SKM-1 treated with dmso at 0.1 percent for 144 hours (cell line): Measurements from ENCODE around the gene IL37.
"Not testable (repeated sequence)": the region's sequence is repeated elsewhere in the genome, so short reads cannot be mapped to it uniquely, and the experiment has no call there.

Experiments used
- DNase-seq: peaks from one replicate; lab custom pipeline; 2025; ENCODE audit not compliant: unreplicated experiment; lab: John Stamatoyannopoulos, UW

The IL37 gene

GRCh38 chr2:112920923-112921532 is 10.1 kb downstream of the IL37 start:
- DNase-seq = no peak

GRCh38 chr2:112921982-112922381 is 11.0 kb downstream of the IL37 start:
- no peak for DNase-seq

- DNase-seq = no peak
These were observed 12.4 kb downstream of the IL37 start for GRCh38 chr2:112923237-112923966.

GRCh38 chr2:112923967-112924338 is 13.0 kb downstream of the IL37 start:
- no peak for DNase-seq

GRCh38 chr2:112924360-112924759 is 13.4 kb downstream of the IL37 start:
- no peak for DNase-seq

- DNase-seq = peak; percentile 18
These were observed 13.9 kb downstream of the IL37 start for GRCh38 chr2:112924821-112925220.

- DNase-seq = no peak
These were observed 15.7 kb downstream of the IL37 start for GRCh38 chr2:112926707-112927106.

GRCh38 chr2:112927745-112928144 is 16.8 kb downstream of the IL37 start:
- DNase-seq = no peak

- DNase-seq = no peak
These were observed 22.3 kb downstream of the IL37 start for GRCh38 chr2:112933261-112933660.

GRCh38 chr2:112934117-112934516 is 23.2 kb downstream of the IL37 start:
- DNase-seq = not testable (repeated sequence)

- DNase-seq = no peak
These were observed 25.9 kb downstream of the IL37 start for GRCh38 chr2:112936927-112937232.

GRCh38 chr2:112938904-112939303 is 27.9 kb downstream of the IL37 start:
- DNase-seq = no peak

GRCh38 chr2:112939425-112939824 is 28.5 kb downstream of the IL37 start:
- DNase-seq = no peak

- DNase-seq = no peak
These were observed 30.1 kb downstream of the IL37 start for GRCh38 chr2:112940859-112941625.

- peak; percentile 55 for DNase-seq
These were observed 31.0 kb downstream of the IL37 start for GRCh38 chr2:112941753-112942653.

GRCh38 chr2:112942654-112943002 is 31.7 kb downstream of the IL37 start:
- no peak for DNase-seq

- no peak for DNase-seq
These were observed 34.0 kb downstream of the IL37 start for GRCh38 chr2:112944971-112945370.

- no peak for DNase-seq
These were observed 35.1 kb downstream of the IL37 start for GRCh38 chr2:112946086-112946485.

- no peak for DNase-seq
These were observed 36.4 kb downstream of the IL37 start for GRCh38 chr2:112947374-112947773.

GRCh38 chr2:112949456-112949855 is 38.5 kb downstream of the IL37 start:
- no peak for DNase-seq

- DNase-seq = no peak
These were observed 43.4 kb downstream of the IL37 start for GRCh38 chr2:112954364-112954763.
